Immature natural killer cell (primary cell): ENCODE data around the gene SLC35G6. TPM values are rescaled to one million over a fixed set of nuclear protein-coding genes. Genes with fewer than 3 reads are reported as not detected.
"Not testable (repeated sequence)": the region's sequence is repeated elsewhere in the genome, so short reads cannot be mapped to it uniquely, and the experiment has no call there.

Experiments
- DNase-seq, 3 donors: peaks; one replicate each; pipeline ENCODE4 v3.0.0; 2022; ENCODE audit warnings: mixed read lengths in 1 of 3
- H3K27ac Mint-ChIP-seq, 6 donors: one replicate each; pipeline ENCODE4 v1.8.0; 2020; ENCODE audit warnings: mixed read lengths in 6 of 6, mild to moderate bottlenecking in 5 of 6, inconsistent platforms in 4 of 6, moderate library complexity in 3 of 6
- H3K27me3 Mint-ChIP-seq, 3 donors: one replicate each; pipeline ENCODE4 v1.8.0; 2020 to 2021; ENCODE audit warnings: low read depth in 3 of 3, mild to moderate bottlenecking in 3 of 3, mixed read lengths in 3 of 3, moderate library complexity in 3 of 3, inconsistent platforms in 1 of 3
- H3K36me3 Mint-ChIP-seq, 3 donors: one replicate each; pipeline ENCODE4 v1.8.0; 2020; ENCODE audit warnings: mixed read lengths in 3 of 3, inconsistent platforms in 2 of 3, mild to moderate bottlenecking in 2 of 3
- H3K4me1 Mint-ChIP-seq, 2 donors: one replicate each; pipeline ENCODE4 v1.8.0; 2020; ENCODE audit warnings: inconsistent platforms in 2 of 2, mild to moderate bottlenecking in 2 of 2, mixed read lengths in 2 of 2, moderate library complexity in 1 of 2
- H3K4me3 Mint-ChIP-seq, 5 donors: one replicate each; pipeline ENCODE4 v1.8.0; 2020; ENCODE audit warnings: mild to moderate bottlenecking in 5 of 5, mixed read lengths in 5 of 5, inconsistent platforms in 3 of 5, moderate library complexity in 3 of 5
- H3K9me3 Mint-ChIP-seq, 6 donors: one replicate each; pipeline ENCODE4 v1.8.0; 2020; ENCODE audit warnings: mild to moderate bottlenecking in 6 of 6, mixed read lengths in 6 of 6, inconsistent platforms in 4 of 6, moderate library complexity in 3 of 6
- polyA plus RNA-seq, 3 donors: library from polyadenylated mRNA; unstranded; fragments of 300-500 nt; fragmentation: Illumina TruSeq; gene quantifications; one replicate each; pipeline ENCODE4 v1.2.3, GENCODE V29; 2021

Gene SLC35G6
- polyA plus RNA-seq, 3 donors from 2014 or later = not detected

- peaks cover 26 to 39% (median 34%) of the 10 kb centered on the region in 3 donors for H3K27me3 Mint-ChIP-seq
- peak overlapping the region; percentile 94 to 99 (median 97) for H3K27ac Mint-ChIP-seq
- H3K4me1 Mint-ChIP-seq = peaks cover 69 to 74% of the 10 kb centered on the region in 2 donors
- no peaks in the 10 kb centered on the region for H3K36me3 Mint-ChIP-seq
- DNase-seq = peak; percentile 79 to 85 (median 79)
- H3K4me3 Mint-ChIP-seq = peak overlapping the region; percentile 90 to 98 (median 94)
- H3K9me3 Mint-ChIP-seq = no peaks in the 10 kb centered on the region
These were observed 2.7 kb upstream of the SLC35G6 start for GRCh38 chr17:7478276-7479212.

GRCh38 chr17:7479213-7480088 lies 1.8 kb upstream of the SLC35G6 start, which contains the start of gene ZBTB4:
Gene ZBTB4 (minus strand): TSS chr17:7479631. CDS start chr17:7466801, 12,830 bp downstream.
- Mint-ChIP-seq H3K27ac (peak within 1 kb of the TSS; percentile 95 to 100 (median 98)), H3K4me1 (peaks cover 67 to 78% of the 10 kb centered on the region in 2 donors), H3K27me3 (peaks cover 35 to 48% (median 43%) of the 10 kb centered on the region in 3 donors), H3K36me3 (no peaks in the 10 kb centered on the region), H3K4me3 (peak within 1 kb of the TSS; percentile 93 to 98 (median 95)), H3K9me3 (no peaks in the 10 kb centered on the region)
- peak; percentile 70 to 76 (median 75) for DNase-seq

GRCh38 chr17:7480089-7480384 lies 1.2 kb upstream of the SLC35G6 start:
- Mint-ChIP-seq H3K27ac (peak overlapping the region; percentile 95 to 100 (median 98)), H3K36me3 (no peaks in the 10 kb centered on the region), H3K4me3 (peak overlapping the region; percentile 89 to 95 (median 92)), H3K9me3 (no peaks in the 10 kb centered on the region), H3K27me3 (peaks cover 37 to 54% (median 49%) of the 10 kb centered on the region in 3 donors), H3K4me1 (peaks cover 71 to 83% of the 10 kb centered on the region in 2 donors)
- no peak for DNase-seq

GRCh38 chr17:7481842-7482741 lies 846 bp downstream of the SLC35G6 start:
- H3K36me3 Mint-ChIP-seq = not testable (repeated sequence)

GRCh38 chr17:7482742-7483088 lies 1.5 kb downstream of the SLC35G6 start:
- not testable (repeated sequence) for H3K36me3 Mint-ChIP-seq, H3K9me3 Mint-ChIP-seq, DNase-seq
- peak overlapping the region; percentile 99 to 100 (median 100) for H3K27ac Mint-ChIP-seq
- peak overlapping the region; percentile 93 to 99 (median 99) for H3K4me3 Mint-ChIP-seq
- peaks cover 68 to 83% of the 10 kb centered on the region in 2 donors for H3K4me1 Mint-ChIP-seq
- H3K27me3 Mint-ChIP-seq = peaks cover 41 to 52% (median 43%) of the 10 kb centered on the region in 3 donors

More at GRCh38 chr17:7481842-7482741, 846 bp downstream of the SLC35G6 start:
- not testable (repeated sequence) for DNase-seq, H3K9me3 Mint-ChIP-seq
- H3K27ac Mint-ChIP-seq = peak overlapping the region; percentile 99 to 100 (median 100)
- peaks cover 68 to 83% of the 10 kb centered on the region in 2 donors for H3K4me1 Mint-ChIP-seq
- H3K4me3 Mint-ChIP-seq = peak overlapping the region; percentile 59 to 95 (median 64)
- H3K27me3 Mint-ChIP-seq = peaks cover 42 to 56% (median 47%) of the 10 kb centered on the region in 3 donors

- Mint-ChIP-seq H3K36me3 (no peaks in the 10 kb centered on the region), H3K27me3 (peaks cover 35 to 45% (median 38%) of the 10 kb centered on the region in 3 donors), H3K9me3 (no peaks in the 10 kb centered on the region), H3K27ac (peak overlapping the region; percentile 99 to 100 (median 100)), H3K4me3 (peak overlapping the region; percentile 93 to 99 (median 99)), H3K4me1 (peaks cover 65 to 79% of the 10 kb centered on the region in 2 donors)
- peak; percentile 95 to 97 (median 97) for DNase-seq
These were observed 2.2 kb downstream of the SLC35G6 start for GRCh38 chr17:7483255-7484066.

GRCh38 chr17:7484067-7484918 lies 3.0 kb downstream of the SLC35G6 start, which contains the start of gene POLR2A:
Gene POLR2A (plus strand): TSS chr17:7484366.
- Mint-ChIP-seq H3K4me3 (peak within 1 kb of the TSS; percentile 93 to 99 (median 99)), H3K9me3 (no peaks in the 10 kb centered on the region), H3K27ac (peak within 1 kb of the TSS; percentile 99 to 100 (median 100)), H3K36me3 (no peaks in the 10 kb centered on the region), H3K4me1 (peaks cover 70 to 83% of the 10 kb centered on the region in 2 donors), H3K27me3 (peaks cover 29 to 38% (median 32%) of the 10 kb centered on the region in 3 donors)
- DNase-seq = peak; percentile 99

- peaks cover 27 to 36% (median 30%) of the 10 kb centered on the region in 3 donors for H3K27me3 Mint-ChIP-seq
- peaks cover 73 to 87% of the 10 kb centered on the region in 2 donors for H3K4me1 Mint-ChIP-seq
- peak overlapping the region; percentile 93 to 99 (median 99) for H3K4me3 Mint-ChIP-seq
- H3K27ac Mint-ChIP-seq = peak overlapping the region; percentile 91 to 100 (median 100)
- H3K9me3 Mint-ChIP-seq = no peaks in the 10 kb centered on the region
- no peak for DNase-seq
- no peaks in the 10 kb centered on the region for H3K36me3 Mint-ChIP-seq
These were observed 3.7 kb downstream of the SLC35G6 start for GRCh38 chr17:7484919-7485377.

GRCh38 chr17:7486181-7486580 lies 4.9 kb downstream of the SLC35G6 start:
- Mint-ChIP-seq H3K27me3 (peaks cover 25 to 31% (median 26%) of the 10 kb centered on the region in 3 donors), H3K4me3 (peak overlapping the region; percentile 57 to 93 (median 59)), H3K36me3 (peaks cover 0 to 4% (median 0%) of the 10 kb centered on the region in 3 donors), H3K4me1 (peaks cover 72 to 89% of the 10 kb centered on the region in 2 donors), H3K9me3 (no peaks in the 10 kb centered on the region), H3K27ac (peak overlapping the region in 5 of 6 donors; percentile 2 to 58 (median 21))
- DNase-seq = no peak

- H3K27me3 Mint-ChIP-seq = peaks cover under 1 to 5% (median 4%) of the 10 kb centered on the region in 3 donors
- peaks cover 72 to 88% of the 10 kb centered on the region in 2 donors for H3K4me1 Mint-ChIP-seq
- H3K9me3 Mint-ChIP-seq = no peaks in the 10 kb centered on the region
- H3K36me3 Mint-ChIP-seq = peaks cover 0 to 7% (median 0%) of the 10 kb centered on the region in 3 donors
- H3K4me3 Mint-ChIP-seq = no peak overlapping the region
- H3K27ac Mint-ChIP-seq = peak overlapping the region in 1 of 6 donors; percentile 34
- DNase-seq = no peak
These were observed 8.9 kb downstream of the SLC35G6 start for GRCh38 chr17:7490144-7490543.

- Mint-ChIP-seq H3K4me3 (peak overlapping the region in 1 of 5 donors; percentile 2), H3K27ac (peak overlapping the region in 4 of 6 donors; percentile 29 to 60 (median 42))
These were observed 10.3 kb downstream of the SLC35G6 start for GRCh38 chr17:7491583-7491982.

More at GRCh38 chr17:7491583-7491982, 10.3 kb downstream of the SLC35G6 start:
- peaks cover 60 to 78% of the 10 kb centered on the region in 2 donors for H3K4me1 Mint-ChIP-seq
- peaks cover 0 to 7% (median 2%) of the 10 kb centered on the region in 3 donors for H3K27me3 Mint-ChIP-seq
- DNase-seq = no peak
- peaks cover 4 to 16% (median 5%) of the 10 kb centered on the region in 3 donors for H3K36me3 Mint-ChIP-seq
- no peaks in the 10 kb centered on the region for H3K9me3 Mint-ChIP-seq
